SK-N-SH (cell line): ENCODE data around the gene CLEC4M. TPM values are rescaled to one million over a fixed set of nuclear protein-coding genes. Genes with fewer than 3 reads are reported as not detected.
"Not testable (repeated sequence)": the region's sequence is repeated elsewhere in the genome, so short reads cannot be mapped to it uniquely, and the experiment has no call there.

Source experiments
- CTCF ChIA-PET: fragments of 300-600, 350-600 bp; formaldehyde crosslinking; extraction: SDS; loops from one replicate; lab custom pipeline; 2021; lab: Yijun Ruan, JAX
- POLR2A ChIA-PET: fragments of 350-600 bp; sonication (Branson Sonifier 250); formaldehyde crosslinking; extraction: SDS; loops from one replicate; lab custom pipeline; 2020; ENCODE audit warnings: antibody characterized with exemption, inconsistent platforms; lab: Yijun Ruan, JAX
- DNase-seq: peaks from one replicate; pipeline ENCODE4 v3.0.0; 2012
- H2AFZ ChIP-seq: fragments of 200-600 bp; sonication (generic); 2 replicates; pipeline ENCODE4 v1.8.1; 2016; ENCODE audit warnings: antibody characterized with exemption, mild to moderate bottlenecking, low read depth
- H3F3A ChIP-seq: fragments of 200-600 bp; sonication (generic); replicated peaks from 2 replicates; pipeline ENCODE3; 2016; ENCODE audit warnings: antibody characterized with exemption, mild to moderate bottlenecking; ENCODE audit not compliant: insufficient read depth
- H3K27ac ChIP-seq, 2 experiments: fragments of 200-500 bp in 1 of 2; fragments of 200-600 bp in 1 of 2; sonication (Bioruptor generic) in 1 of 2; sonication (generic), shearing (Covaris generic) in 1 of 2; 2 replicates each; pipeline versions ENCODE4 v1.5.1 to v1.6.1; 2014 to 2016; ENCODE audit warnings: low read depth in 2 of 2, inconsistent platforms in 1 of 2, low read length in 1 of 2, mild to moderate bottlenecking in 1 of 2, mixed read lengths in 1 of 2
- H3K27me3 ChIP-seq: fragments of 200-600 bp; sonication (generic), shearing (Covaris generic); 2 replicates; pipeline ENCODE4 v1.6.1; 2016; ENCODE audit warnings: mixed run types; ENCODE audit not compliant: insufficient read depth
- H3K36me3 ChIP-seq, 2 experiments: fragments of 200-500 bp in 1 of 2; fragments of 200-600 bp in 1 of 2; sonication (Bioruptor generic) in 1 of 2; sonication (generic) in 1 of 2; replicated peaks in 1 of 2; 2 replicates each; pipeline versions ENCODE3 to v1.5.1; 2014 to 2016; ENCODE audit warnings: low read length in 1 of 2, mild to moderate bottlenecking in 1 of 2; ENCODE audit not compliant: insufficient read depth in 2 of 2, control insufficient read depth in 1 of 2
- H3K4me1 ChIP-seq, 2 experiments: fragments of 200-500 bp in 1 of 2; fragments of 200-600 bp in 1 of 2; sonication (Bioruptor generic) in 1 of 2; sonication (generic), shearing (Covaris generic) in 1 of 2; 2 replicates each; pipeline versions ENCODE4 v1.5.1 to v1.6.1; 2014 to 2016; ENCODE audit warnings: low read depth in 1 of 2, low read length in 1 of 2, mixed run types in 1 of 2; ENCODE audit not compliant: insufficient read depth in 2 of 2, control insufficient read depth in 1 of 2
- H3K4me2 ChIP-seq: fragments of 200-600 bp; sonication (generic), shearing (Covaris generic); 2 replicates; pipeline ENCODE4 v1.6.1; 2017; ENCODE audit warnings: mixed run types
- H3K4me3 ChIP-seq, 2 experiments: fragments of 200-500 bp in 1 of 2; fragments of 200-600 bp in 1 of 2; sonication (Bioruptor generic) in 1 of 2; sonication (generic), shearing (Covaris generic) in 1 of 2; 2 replicates each; pipeline versions ENCODE4 v1.5.1 to v1.8.1; 2014 to 2016; ENCODE audit warnings: low read depth in 2 of 2, inconsistent platforms in 1 of 2, low read length in 1 of 2, mild to moderate bottlenecking in 1 of 2, mixed read lengths in 1 of 2, moderate library complexity in 1 of 2
- H3K79me2 ChIP-seq: fragments of 200-600 bp; sonication (generic); 2 replicates; pipeline ENCODE4 v1.8.1; 2017; ENCODE audit warnings: mild to moderate bottlenecking; ENCODE audit not compliant: insufficient read depth
- H3K9ac ChIP-seq: fragments of 200-600 bp; sonication (generic); 2 replicates; pipeline ENCODE4 v1.6.1; 2017; ENCODE audit warnings: mixed run types
- H3K9me2 ChIP-seq: fragments of 200-600 bp; sonication (generic); 2 replicates; pipeline ENCODE4 v1.6.1; 2017; ENCODE audit warnings: mixed run types
- H3K9me3 ChIP-seq: fragments of 200-600 bp; sonication (generic); 2 replicates; pipeline ENCODE4 v1.6.1; 2017; ENCODE audit warnings: mixed run types, mild to moderate bottlenecking, moderate library complexity
- H4K20me1 ChIP-seq: fragments of 200-600 bp; sonication (generic); 2 replicates; pipeline ENCODE4 v1.6.1; 2017; ENCODE audit warnings: mild to moderate bottlenecking, mixed run types; ENCODE audit not compliant: insufficient read depth
- CHD2 ChIP-seq: fragments of 150-350 bp; IDR thresholded peaks from 2 replicates; pipeline ENCODE4 v1.6.1; 2018; ENCODE audit warnings: low read length; ENCODE audit not compliant: partially characterized antibody
- FOSL2 ChIP-seq: IDR thresholded peaks from 2 replicates; pipeline ENCODE4 v1.4.0; 2012; ENCODE audit warnings: low read depth, mild to moderate bottlenecking, moderate library complexity, borderline replicate concordance
- FOXJ3 ChIP-seq: sonication (generic); formaldehyde crosslinking; IDR thresholded peaks from 2 replicates; pipeline ENCODE4 v1.5.1; 2020; ENCODE audit warnings: mild to moderate bottlenecking, missing genetic modification reagents
- FOXM1 ChIP-seq: IDR thresholded peaks from 2 replicates; pipeline ENCODE4 v1.4.0; 2012; ENCODE audit warnings: low read depth, mild to moderate bottlenecking
- MAX ChIP-seq: IDR thresholded peaks from 2 replicates; pipeline ENCODE4 v1.4.0; 2012; ENCODE audit warnings: low read depth
- RAD21 ChIP-seq: IDR thresholded peaks from 2 replicates; pipeline ENCODE4 v1.6.1; 2012; ENCODE audit warnings: mild to moderate bottlenecking, low read length
- SIN3A ChIP-seq: IDR thresholded peaks from 2 replicates; pipeline ENCODE4 v1.6.1; 2012; ENCODE audit warnings: low read depth, mild to moderate bottlenecking, low read length, moderate library complexity, borderline replicate concordance
- SMC3 ChIP-seq: IDR thresholded peaks from 2 replicates; pipeline ENCODE4 v1.6.1; 2012; ENCODE audit warnings: low read depth, low read length, improper control_type of control experiment
- TEAD4 ChIP-seq: IDR thresholded peaks from 2 replicates; pipeline ENCODE4 v1.4.0; 2012; ENCODE audit warnings: mild to moderate bottlenecking, borderline replicate concordance; ENCODE audit not compliant: insufficient read depth
- USF1 ChIP-seq: IDR thresholded peaks from 2 replicates; pipeline ENCODE4 v1.4.0; 2012; ENCODE audit warnings: low read depth, borderline replicate concordance
- USF2 ChIP-seq: fragments of 150-350 bp; IDR thresholded peaks from 2 replicates; pipeline ENCODE4 v1.6.1; 2017; ENCODE audit warnings: antibody characterized with exemption, low read length, low read depth, borderline replicate concordance
- WGBS: methylation state at CpG from one replicate; pipeline ENCODE4 v1.1.6; 2017; ENCODE audit warnings: low lambda C conversion rate; 5-methylcytosine and 5-hydroxymethylcytosine counted together
- polyA plus RNA-seq, 3 experiments: library from polyadenylated mRNA; depleted of rRNA; stranded (reverse); fragments of >200 nt; gene quantifications; 2 replicates each; pipeline ENCODE4 v1.2.3, GENCODE V29; 2012
- TF ChIP-seq, protein P1 (sequence below): IDR thresholded peaks from 2 replicates; pipeline ENCODE4; 2012
- TF ChIP-seq, protein P2 (sequence below): fragments of 150-350 bp; IDR thresholded peaks from 2 replicates; pipeline ENCODE4 v1.6.1; 2016; ENCODE audit warnings: mild to moderate bottlenecking, low read depth, low read length
- TF ChIP-seq, protein P3 (sequence below): fragments of 200-600 bp; sonication (generic); IDR thresholded peaks from 2 replicates; pipeline ENCODE4 v1.6.1; 2017; ENCODE audit warnings: antibody characterized with exemption, mild to moderate bottlenecking, moderate library complexity

The CLEC4M gene
- polyA plus RNA-seq, 1 of the 3 experiments (the other 2 are of a cell fraction) = not detected

DNA sequence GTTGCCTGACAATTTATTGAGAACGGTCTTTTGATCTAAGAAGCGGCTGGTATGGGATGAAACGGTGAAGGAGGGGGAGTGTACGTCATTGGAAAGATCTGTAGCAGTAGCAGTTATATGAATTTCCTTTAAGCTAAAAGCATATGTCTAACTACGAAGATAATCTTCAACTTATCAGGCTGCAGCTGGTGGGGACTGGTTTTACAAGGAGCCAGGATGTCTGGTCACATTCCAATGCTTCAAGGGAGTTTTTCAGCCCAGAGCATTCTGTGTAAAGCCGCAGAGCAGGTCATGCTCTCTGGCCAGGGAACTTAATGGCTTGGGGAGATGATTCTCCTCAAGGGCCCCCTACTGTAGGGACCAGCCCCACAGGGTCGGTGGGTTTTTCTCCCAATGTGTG is 29.2 kb downstream of the CLEC4M start (continued):
- TF ChIP-seq TEAD4 = no peak
- TF ChIP-seq, protein P1, sequence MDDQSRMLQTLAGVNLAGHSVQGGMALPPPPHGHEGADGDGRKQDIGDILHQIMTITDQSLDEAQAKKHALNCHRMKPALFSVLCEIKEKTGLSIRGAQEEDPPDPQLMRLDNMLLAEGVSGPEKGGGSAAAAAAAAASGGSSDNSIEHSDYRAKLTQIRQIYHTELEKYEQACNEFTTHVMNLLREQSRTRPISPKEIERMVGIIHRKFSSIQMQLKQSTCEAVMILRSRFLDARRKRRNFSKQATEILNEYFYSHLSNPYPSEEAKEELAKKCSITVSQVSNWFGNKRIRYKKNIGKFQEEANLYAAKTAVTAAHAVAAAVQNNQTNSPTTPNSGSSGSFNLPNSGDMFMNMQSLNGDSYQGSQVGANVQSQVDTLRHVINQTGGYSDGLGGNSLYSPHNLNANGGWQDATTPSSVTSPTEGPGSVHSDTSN = no peak
- TF ChIP-seq, all 33 proteins: peak for 0

DNA sequence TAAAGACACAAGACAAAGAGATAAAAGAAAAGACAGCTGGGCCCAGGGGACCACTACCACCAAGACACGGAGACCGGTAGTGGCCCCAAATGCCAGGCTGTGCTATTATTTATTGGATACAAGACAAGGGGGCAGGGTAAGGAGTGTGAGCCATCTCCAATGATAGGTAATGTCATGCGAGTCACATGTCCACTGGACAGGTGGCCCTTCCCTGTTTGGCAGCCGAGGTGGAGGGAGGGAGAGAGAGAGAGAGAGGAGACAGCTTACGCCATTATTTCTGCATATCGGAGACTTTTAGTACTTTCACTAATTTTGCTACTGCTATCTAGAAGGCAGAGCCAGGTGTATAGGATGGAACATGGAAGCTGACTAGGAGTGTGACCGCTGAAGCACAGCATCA is 29.7 kb downstream of the CLEC4M start:
- CTCF ChIA-PET = interaction anchor here (0.9 to 1.8 kb wide), 3 partner anchors 13 to 438 kb away, joined by 3 to 6 read pairs (median 5); no protein-coding TSS in a partner anchor
- H3K4me1 ChIP-seq, H3K9me3 ChIP-seq, H3F3A ChIP-seq, H3K9ac ChIP-seq, H3K27ac ChIP-seq, H2AFZ ChIP-seq, H3K4me2 ChIP-seq, DNase-seq, POLR2A ChIA-PET, H3K36me3 ChIP-seq, H3K79me2 ChIP-seq, H3K9me2 ChIP-seq, H3K4me3 ChIP-seq, H4K20me1 ChIP-seq: not testable (repeated sequence)
- WGBS = 42% methylated on average over 7 of the region's 7 CpGs
- peaks cover 25% of the 10 kb centered on the region for H3K27me3 ChIP-seq

GRCh38 chr19:7793493-7793892 is 30.4 kb downstream of the CLEC4M start:
- H3F3A ChIP-seq = no peaks in the 10 kb centered on the region
- ChIA-PET CTCF (interaction anchor here (1.8 kb wide), 1 partner anchor 439 kb away, joined by 5 read pairs; no protein-coding TSS in a partner anchor), POLR2A (no interaction called here)
- H3K36me3 ChIP-seq = no peaks in the 10 kb centered on the region
- H4K20me1 ChIP-seq = no peaks in the 10 kb centered on the region
- no peak overlapping the region for H3K27ac ChIP-seq
- DNase-seq = no peak
- no peaks in the 10 kb centered on the region for H3K9me2 ChIP-seq
- H3K27me3 ChIP-seq = peaks cover 25% of the 10 kb centered on the region
- WGBS = 6% methylated on average over 3 of the region's 3 CpGs
- no peaks in the 10 kb centered on the region for H3K9me3 ChIP-seq
- no peak overlapping the region for H3K4me2 ChIP-seq
- no peaks in the 10 kb centered on the region for H3K79me2 ChIP-seq
- H3K9ac ChIP-seq = no peak overlapping the region
- no peaks in the 10 kb centered on the region for H3K4me1 ChIP-seq
- no peak overlapping the region; a peak in 1 of 4 replicates for H3K4me3 ChIP-seq
- no peak overlapping the region for H2AFZ ChIP-seq
- TF ChIP-seq USF1 = no peak
- TF ChIP-seq, protein P2, sequence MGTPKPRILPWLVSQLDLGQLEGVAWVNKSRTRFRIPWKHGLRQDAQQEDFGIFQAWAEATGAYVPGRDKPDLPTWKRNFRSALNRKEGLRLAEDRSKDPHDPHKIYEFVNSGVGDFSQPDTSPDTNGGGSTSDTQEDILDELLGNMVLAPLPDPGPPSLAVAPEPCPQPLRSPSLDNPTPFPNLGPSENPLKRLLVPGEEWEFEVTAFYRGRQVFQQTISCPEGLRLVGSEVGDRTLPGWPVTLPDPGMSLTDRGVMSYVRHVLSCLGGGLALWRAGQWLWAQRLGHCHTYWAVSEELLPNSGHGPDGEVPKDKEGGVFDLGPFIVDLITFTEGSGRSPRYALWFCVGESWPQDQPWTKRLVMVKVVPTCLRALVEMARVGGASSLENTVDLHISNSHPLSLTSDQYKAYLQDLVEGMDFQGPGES = no peak
- TF ChIP-seq MAX = no peak
- TF ChIP-seq FOXM1 = no peak
- TF ChIP-seq FOSL2 = no peak
- TF ChIP-seq RAD21 = no peak
- no peak for TF ChIP-seq USF2
- TF ChIP-seq, protein P3, sequence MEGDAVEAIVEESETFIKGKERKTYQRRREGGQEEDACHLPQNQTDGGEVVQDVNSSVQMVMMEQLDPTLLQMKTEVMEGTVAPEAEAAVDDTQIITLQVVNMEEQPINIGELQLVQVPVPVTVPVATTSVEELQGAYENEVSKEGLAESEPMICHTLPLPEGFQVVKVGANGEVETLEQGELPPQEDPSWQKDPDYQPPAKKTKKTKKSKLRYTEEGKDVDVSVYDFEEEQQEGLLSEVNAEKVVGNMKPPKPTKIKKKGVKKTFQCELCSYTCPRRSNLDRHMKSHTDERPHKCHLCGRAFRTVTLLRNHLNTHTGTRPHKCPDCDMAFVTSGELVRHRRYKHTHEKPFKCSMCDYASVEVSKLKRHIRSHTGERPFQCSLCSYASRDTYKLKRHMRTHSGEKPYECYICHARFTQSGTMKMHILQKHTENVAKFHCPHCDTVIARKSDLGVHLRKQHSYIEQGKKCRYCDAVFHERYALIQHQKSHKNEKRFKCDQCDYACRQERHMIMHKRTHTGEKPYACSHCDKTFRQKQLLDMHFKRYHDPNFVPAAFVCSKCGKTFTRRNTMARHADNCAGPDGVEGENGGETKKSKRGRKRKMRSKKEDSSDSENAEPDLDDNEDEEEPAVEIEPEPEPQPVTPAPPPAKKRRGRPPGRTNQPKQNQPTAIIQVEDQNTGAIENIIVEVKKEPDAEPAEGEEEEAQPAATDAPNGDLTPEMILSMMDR = no peak
- no peak for TF ChIP-seq CHD2
- no peak for TF ChIP-seq SMC3
- TF ChIP-seq, protein P1 = no peak
- TF ChIP-seq SIN3A = no peak
- no peak for TF ChIP-seq FOXJ3 (CRISPR knock-in tag)
